Kidney (tissue), 14 donors: ENCODE results near the gene KIF2A. TPM values are rescaled to one million over a fixed set of nuclear protein-coding genes. Genes with fewer than 3 reads are reported as not detected.
A peak's percentile ranks its signal among the peaks of the same experiment; 100 is the strongest.
"Not testable (repeated sequence)": the region's sequence is repeated elsewhere in the genome, so short reads cannot be mapped to it uniquely, and the experiment has no call there.

Experiments used
- DNase-seq, 5 donors: peaks; one replicate each; pipeline ENCODE4 v3.0.0-alpha.2; 2013 to 2020
- FAIRE-seq: peaks from 2 replicates; lab custom pipeline; 2012; peaks lifted over from hg19 to GRCh38; lab: Jason Lieb, UNC
- H3K27ac ChIP-seq, 2 donors: one replicate each; pipeline ENCODE4 v1.7.0; 2013; ENCODE audit warnings: low read depth in 2 of 2, low read length in 2 of 2, inconsistent platforms in 1 of 2
- H3K27me3 ChIP-seq: one replicate; pipeline ENCODE4 v1.7.1; 2013; ENCODE audit warnings: low read length, inconsistent platforms; ENCODE audit not compliant: control insufficient read depth, insufficient read depth
- H3K36me3 ChIP-seq, 3 donors: one replicate each; pipeline versions ENCODE4 v1.7.0 to v1.7.1; 2013; ENCODE audit warnings: low read length in 3 of 3, control low read depth in 1 of 3, inconsistent platforms in 1 of 3; ENCODE audit not compliant: insufficient read depth in 3 of 3, control insufficient read depth in 2 of 3
- H3K4me1 ChIP-seq, 3 donors: one replicate each; pipeline versions ENCODE4 v1.7.0 to v1.7.1; 2013; ENCODE audit warnings: low read length in 3 of 3, inconsistent platforms in 1 of 3, low read depth in 1 of 3; ENCODE audit not compliant: control insufficient read depth in 2 of 3, insufficient read depth in 2 of 3
- H3K4me3 ChIP-seq, 3 donors: one replicate each; pipeline versions ENCODE4 v1.7.0 to v1.8.1; 2013; ENCODE audit warnings: low read length in 3 of 3, control low read depth in 1 of 3, inconsistent platforms in 1 of 3
- H3K9ac ChIP-seq, 3 donors: one replicate each; pipeline versions ENCODE4 v1.7.0 to v1.7.1; 2013; ENCODE audit warnings: low read length in 3 of 3, control low read depth in 1 of 3, inconsistent platforms in 1 of 3
- H3K9me3 ChIP-seq, 3 donors: one replicate each; pipeline versions ENCODE4 v1.7.0 to v1.7.1; 2013; ENCODE audit warnings: low read length in 3 of 3, control low read depth in 1 of 3, inconsistent platforms in 1 of 3; ENCODE audit not compliant: control insufficient read depth in 2 of 3, insufficient read depth in 1 of 3
- intact Hi-C: fragments of 100-400 bp; cut with DNase I; formaldehyde crosslinking; loops from one replicate; pipeline ENCODE4 v1.11.1; 2022
- polyA plus RNA-seq: library from polyadenylated mRNA; stranded (reverse); fragments of 350-450 nt; fragmentation: Illumina TruSeq; extraction: RNeasy Lipid Tissue Mini Kit (QIAGEN cat#74804); gene quantifications from one replicate; pipeline ENCODE4 v1.2.3, GENCODE V29; 2014; ENCODE audit warnings: low read depth, low replicate concordance; ENCODE audit not compliant: insufficient read depth
- total RNA-seq: library from RNA; stranded (reverse); fragmentation: NEBNext Ultra II Directional; extraction: Animal tissue kit (Norgen Biotek cat#: 25700); gene quantifications from one replicate; pipeline ENCODE4 v1.2.1, GENCODE V29; 2021
- TF ChIP-seq, protein P1 (sequence below): IDR thresholded peaks from 3 replicates; pipeline ENCODE4 v1.5.1; 2012; ENCODE audit warnings: mild to moderate bottlenecking, moderate library complexity, borderline replicate concordance; ENCODE audit not compliant: insufficient read depth; ENCODE audit errors: extremely low read depth
- donor health status: control.
- donor health status: control.
- donor health status: control.
- donor health status: control.
- donor health status: control.
- donor health status: DM: yes; HTN: yes; CAD: no.
- donor health status: Normal renal cell carcinoma (clear cell type).

Gene KIF2A
- total and polyA plus RNA-seq, 2 donors from 2014 or later: 4.6 to 32.4 TPM

DNA sequence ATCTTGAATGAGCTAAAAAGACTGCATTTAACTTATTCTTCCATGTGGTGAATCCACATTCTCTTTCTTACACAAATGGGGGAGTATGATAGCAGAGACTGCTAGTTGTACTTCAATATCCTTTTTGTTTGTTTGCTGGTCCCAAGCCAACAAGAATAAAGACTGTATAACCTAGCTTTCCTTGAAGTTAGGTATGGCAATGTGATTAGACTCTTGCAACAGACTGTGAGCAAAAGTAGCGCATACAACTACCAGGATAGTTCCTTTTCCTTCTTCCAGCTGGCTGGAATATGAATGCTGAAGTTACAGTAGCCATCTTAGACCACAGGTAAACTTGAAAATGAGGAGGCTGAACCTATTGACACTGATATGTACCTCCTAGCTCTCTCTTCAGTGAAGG is 17.9 kb upstream of the KIF2A start:
- intact Hi-C loops: no loop called here
- Histone ChIP-seq H3K27me3 (no peaks in the 10 kb centered on the region), H3K9ac (no peak overlapping the region), H3K9me3 (no peaks in the 10 kb centered on the region), H3K27ac (no peak overlapping the region), H3K4me1 (no peaks in the 10 kb centered on the region), H3K36me3 (no peaks in the 10 kb centered on the region), H3K4me3 (no peak overlapping the region)
- TF ChIP-seq, protein P1, sequence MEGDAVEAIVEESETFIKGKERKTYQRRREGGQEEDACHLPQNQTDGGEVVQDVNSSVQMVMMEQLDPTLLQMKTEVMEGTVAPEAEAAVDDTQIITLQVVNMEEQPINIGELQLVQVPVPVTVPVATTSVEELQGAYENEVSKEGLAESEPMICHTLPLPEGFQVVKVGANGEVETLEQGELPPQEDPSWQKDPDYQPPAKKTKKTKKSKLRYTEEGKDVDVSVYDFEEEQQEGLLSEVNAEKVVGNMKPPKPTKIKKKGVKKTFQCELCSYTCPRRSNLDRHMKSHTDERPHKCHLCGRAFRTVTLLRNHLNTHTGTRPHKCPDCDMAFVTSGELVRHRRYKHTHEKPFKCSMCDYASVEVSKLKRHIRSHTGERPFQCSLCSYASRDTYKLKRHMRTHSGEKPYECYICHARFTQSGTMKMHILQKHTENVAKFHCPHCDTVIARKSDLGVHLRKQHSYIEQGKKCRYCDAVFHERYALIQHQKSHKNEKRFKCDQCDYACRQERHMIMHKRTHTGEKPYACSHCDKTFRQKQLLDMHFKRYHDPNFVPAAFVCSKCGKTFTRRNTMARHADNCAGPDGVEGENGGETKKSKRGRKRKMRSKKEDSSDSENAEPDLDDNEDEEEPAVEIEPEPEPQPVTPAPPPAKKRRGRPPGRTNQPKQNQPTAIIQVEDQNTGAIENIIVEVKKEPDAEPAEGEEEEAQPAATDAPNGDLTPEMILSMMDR: no peak
- DNase-seq (no peak), FAIRE-seq (no peak)

DNA sequence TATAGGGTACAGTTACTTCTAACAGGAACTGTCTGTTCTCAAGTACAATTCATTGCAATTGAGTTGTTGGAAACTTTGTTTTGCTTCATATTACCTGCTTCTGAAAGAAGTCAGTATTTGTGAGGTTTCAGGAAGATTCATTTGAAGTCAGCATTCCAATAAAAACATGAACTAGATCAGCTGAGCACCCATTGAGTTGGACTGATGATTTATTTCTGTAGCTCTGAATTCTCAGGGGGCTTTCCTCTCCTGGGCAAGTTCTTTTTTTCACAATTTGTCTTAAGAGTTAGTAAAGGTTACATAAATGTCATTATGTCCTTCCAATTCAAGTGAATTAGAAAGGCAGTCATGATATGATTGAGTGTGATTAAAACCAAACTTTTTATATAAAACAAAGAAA is 16.2 kb upstream of the KIF2A start:
- no peak for DNase-seq
- no peaks in the 10 kb centered on the region for H3K36me3 ChIP-seq
- intact Hi-C loops: no loop called here
- H3K27me3 ChIP-seq: no peaks in the 10 kb centered on the region
- no peaks in the 10 kb centered on the region for H3K4me1 ChIP-seq
- no peak overlapping the region for H3K9ac ChIP-seq
- FAIRE-seq: no peak
- H3K9me3 ChIP-seq: no peaks in the 10 kb centered on the region
- TF ChIP-seq, protein P1: no peak
- H3K27ac ChIP-seq: no peak overlapping the region
- no peak overlapping the region for H3K4me3 ChIP-seq

DNA sequence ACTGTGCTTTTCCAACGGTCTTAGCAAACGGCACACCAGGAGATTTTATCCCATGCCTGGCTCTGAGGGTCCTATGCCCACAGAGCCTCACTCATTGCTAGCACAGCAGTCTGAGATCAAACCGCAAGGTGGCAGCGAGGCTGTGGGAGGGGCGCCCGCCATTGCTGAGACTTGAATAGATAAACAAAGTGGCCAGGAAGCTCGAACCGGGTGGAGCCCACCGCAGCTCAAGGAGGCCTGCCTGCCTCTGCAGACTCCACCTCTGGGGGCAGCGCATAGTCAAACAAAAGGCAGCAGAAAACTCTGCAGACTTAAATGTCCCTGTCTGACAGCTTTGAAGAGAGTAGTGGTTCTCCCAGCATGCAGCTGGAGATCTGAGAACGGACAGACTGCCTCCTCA is 14.2 kb upstream of the KIF2A start:
- intact Hi-C loops, H3K4me1 ChIP-seq, H3K4me3 ChIP-seq, H3K36me3 ChIP-seq, FAIRE-seq, H3K27ac ChIP-seq, H3K27me3 ChIP-seq, H3K9me3 ChIP-seq, H3K9ac ChIP-seq: not testable (repeated sequence)
- DNase-seq: peak in 1 of 5 donors; percentile 65

DNA sequence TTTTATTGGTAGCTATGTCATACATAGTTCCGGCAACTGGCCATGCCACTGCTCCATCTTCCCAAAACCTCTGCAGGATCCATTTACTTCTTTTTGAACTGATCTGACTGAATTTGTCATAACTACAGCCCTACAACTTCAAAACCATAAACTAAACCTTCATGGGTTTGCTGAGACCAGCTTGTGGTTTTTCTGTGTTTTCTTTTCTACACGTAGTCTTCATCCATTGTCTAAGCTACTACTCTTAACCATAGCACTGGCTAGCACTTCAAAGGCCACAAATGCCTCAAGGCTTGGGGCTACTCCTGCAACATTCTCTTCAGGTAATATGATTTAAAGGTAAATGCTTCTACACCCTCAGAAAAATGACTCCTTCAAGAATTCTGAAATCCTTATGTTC is 9.0 kb upstream of the KIF2A start:
- TF ChIP-seq, protein P1: no peak
- FAIRE-seq: no peak
- no peak overlapping the region for H3K9ac ChIP-seq
- H3K27me3 ChIP-seq: no peaks in the 10 kb centered on the region
- H3K4me1 ChIP-seq: no peaks in the 10 kb centered on the region
- H3K36me3 ChIP-seq: no peaks in the 10 kb centered on the region
- no peak overlapping the region for H3K27ac ChIP-seq
- no peaks in the 10 kb centered on the region for H3K9me3 ChIP-seq
- no peak overlapping the region for H3K4me3 ChIP-seq
- intact Hi-C loops: no loop called here
- no peak for DNase-seq
